GM18498 (cell line): ENCODE data around the gene GLS2.
A peak's percentile ranks its signal among the peaks of the same experiment; 100 is the strongest.
"Not testable (repeated sequence)": the region's sequence is repeated elsewhere in the genome, so short reads cannot be mapped to it uniquely, and the experiment has no call there.

Experiments
- ATAC-seq: cut with Tn5 transposase; IDR thresholded peaks from one replicate; pipeline ENCODE4 v1.9.1; 2021; ENCODE audit warnings: mild to moderate bottlenecking, moderate library complexity; ENCODE audit not compliant: unreplicated experiment

Gene GLS2

GRCh38 chr12:56448860-56449621, 38.9 kb downstream of the GLS2 start, which contains the start of gene TIMELESS:
Gene TIMELESS (minus strand): TSS chr12:56449426. CDS start chr12:56434170, 15,256 bp downstream.
- ATAC-seq: peak; percentile 94

DNA sequence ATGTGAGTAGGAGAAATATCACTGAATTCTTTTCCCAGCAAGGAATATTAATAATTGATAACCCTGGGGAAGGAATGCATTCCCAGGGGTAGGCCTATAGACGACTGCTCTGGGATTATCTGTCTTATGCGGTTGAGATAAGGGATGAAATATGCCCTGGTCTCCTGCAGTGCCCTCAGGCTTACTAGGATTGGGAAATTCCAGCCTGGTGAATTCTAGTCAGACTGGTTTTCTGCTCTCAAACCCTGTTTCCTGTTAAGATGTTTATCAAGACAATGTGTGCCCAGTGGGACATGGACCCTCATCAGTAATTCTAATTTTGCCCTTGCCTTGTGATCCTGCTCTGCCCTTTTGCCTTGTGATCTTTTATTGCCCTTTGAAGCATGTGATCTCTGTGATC, 44.8 kb downstream of the GLS2 start:
- not testable (repeated sequence) for ATAC-seq

GRCh38 chr12:56437430-56438176, 50.4 kb downstream of the GLS2 start:
- no peak for ATAC-seq

GRCh38 chr12:56434828-56435227, 53.1 kb downstream of the GLS2 start:
- no peak for ATAC-seq

- ATAC-seq: no peak
These were observed 56.1 kb downstream of the GLS2 start for GRCh38 chr12:56431850-56432249.

GRCh38 chr12:56431288-56431687, 56.7 kb downstream of the GLS2 start:
- ATAC-seq: no peak

GRCh38 chr12:56425940-56426438, 62.0 kb downstream of the GLS2 start:
- ATAC-seq: no peak

DNA sequence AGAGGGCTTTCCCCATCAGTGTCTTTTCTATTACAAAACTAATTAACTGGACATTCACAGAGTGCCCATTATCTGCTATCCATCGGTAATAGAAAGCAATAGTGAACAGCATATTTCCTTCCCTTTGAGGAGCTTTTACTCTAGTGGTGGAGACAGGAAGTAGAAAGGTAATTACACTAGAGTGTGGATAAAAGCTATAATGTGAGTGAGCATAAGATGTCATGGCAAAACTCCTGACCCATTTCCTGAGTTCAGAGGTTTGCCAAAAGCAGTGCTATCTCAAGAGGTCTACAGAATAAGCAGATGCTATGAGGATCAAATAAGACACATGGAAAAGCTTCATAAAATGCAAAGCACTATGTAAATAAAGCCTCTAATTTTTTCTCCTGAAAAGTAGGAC, 62.8 kb downstream of the GLS2 start:
- no peak for ATAC-seq
